OCI-LY1 (cell line): ENCODE results near the gene EIF4EBP2.

Source experiments
- EZH2 ChIP-seq: fragments of 200-600 bp; sonication (generic), shearing (Covaris generic); IDR thresholded peaks from 2 replicates; pipeline ENCODE4 v1.8.0; 2017; ENCODE audit warnings: borderline replicate concordance, mixed run types, mild to moderate bottlenecking, antibody characterized with exemption, low read length, moderate library complexity, mixed read lengths
- TF ChIP-seq, protein P1 (sequence below): fragments of 200-600 bp; sonication (generic), shearing (Covaris generic); IDR thresholded peaks from 2 replicates; pipeline ENCODE4 v1.5.1; 2017; ENCODE audit warnings: mild to moderate bottlenecking, antibody characterized with exemption, low read length, moderate library complexity, mixed read lengths

DNA sequence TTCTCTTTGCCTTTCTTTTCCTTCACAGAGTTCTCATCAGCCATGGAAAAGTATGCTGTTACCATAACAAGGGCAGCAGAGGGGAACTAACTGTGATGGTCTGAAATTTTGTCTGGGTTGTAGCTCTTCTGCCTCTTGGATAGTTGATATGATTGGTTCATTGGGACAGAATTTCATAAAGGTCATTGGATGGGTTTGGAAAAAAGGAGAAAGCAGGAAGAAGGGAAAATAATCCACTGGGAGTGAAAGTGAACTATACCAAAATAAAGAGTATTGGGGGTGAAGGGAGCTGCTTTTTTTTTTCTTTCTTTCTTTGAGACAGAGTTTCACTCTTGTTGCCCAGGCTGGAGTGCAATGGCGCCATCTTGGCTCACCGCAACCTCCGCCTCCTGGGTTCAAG is 5.8 kb downstream of the EIF4EBP2 start:
- TF ChIP-seq, protein P1, sequence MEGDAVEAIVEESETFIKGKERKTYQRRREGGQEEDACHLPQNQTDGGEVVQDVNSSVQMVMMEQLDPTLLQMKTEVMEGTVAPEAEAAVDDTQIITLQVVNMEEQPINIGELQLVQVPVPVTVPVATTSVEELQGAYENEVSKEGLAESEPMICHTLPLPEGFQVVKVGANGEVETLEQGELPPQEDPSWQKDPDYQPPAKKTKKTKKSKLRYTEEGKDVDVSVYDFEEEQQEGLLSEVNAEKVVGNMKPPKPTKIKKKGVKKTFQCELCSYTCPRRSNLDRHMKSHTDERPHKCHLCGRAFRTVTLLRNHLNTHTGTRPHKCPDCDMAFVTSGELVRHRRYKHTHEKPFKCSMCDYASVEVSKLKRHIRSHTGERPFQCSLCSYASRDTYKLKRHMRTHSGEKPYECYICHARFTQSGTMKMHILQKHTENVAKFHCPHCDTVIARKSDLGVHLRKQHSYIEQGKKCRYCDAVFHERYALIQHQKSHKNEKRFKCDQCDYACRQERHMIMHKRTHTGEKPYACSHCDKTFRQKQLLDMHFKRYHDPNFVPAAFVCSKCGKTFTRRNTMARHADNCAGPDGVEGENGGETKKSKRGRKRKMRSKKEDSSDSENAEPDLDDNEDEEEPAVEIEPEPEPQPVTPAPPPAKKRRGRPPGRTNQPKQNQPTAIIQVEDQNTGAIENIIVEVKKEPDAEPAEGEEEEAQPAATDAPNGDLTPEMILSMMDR = no peak
- no peak for TF ChIP-seq EZH2
